Trophoblast cell (in vitro differentiated cells and primary cell): Measurements from ENCODE around the gene HAND2.

Experiments
- DNase-seq, 2 donors: peaks; one replicate each; pipeline ENCODE4 v3.0.0-alpha.2; 2016
- H2AFZ ChIP-seq: 2 replicates; pipeline ENCODE4 v1.6.1; 2013; ENCODE audit warnings: low read length, moderate library complexity, mild to moderate bottlenecking; ENCODE audit not compliant: insufficient read depth, poor library complexity
- H2AK5ac ChIP-seq: 2 replicates; pipeline ENCODE4 v1.6.1; 2013; ENCODE audit warnings: mild to moderate bottlenecking, low read length
- H2BK120ac ChIP-seq: 2 replicates; pipeline ENCODE4 v1.6.1; 2013; ENCODE audit warnings: low read length, mild to moderate bottlenecking, moderate library complexity; ENCODE audit not compliant: insufficient read depth, poor library complexity
- H2BK12ac ChIP-seq: 2 replicates; pipeline ENCODE4 v1.6.1; 2013; ENCODE audit warnings: mild to moderate bottlenecking, low read length, moderate library complexity
- H2BK5ac ChIP-seq: 2 replicates; pipeline ENCODE4 v1.6.1; 2013; ENCODE audit warnings: low read length, low read depth, moderate library complexity, mild to moderate bottlenecking; ENCODE audit not compliant: poor library complexity
- H3K14ac ChIP-seq: 2 replicates; pipeline ENCODE4 v1.6.1; 2013; ENCODE audit warnings: mild to moderate bottlenecking, low read length
- H3K18ac ChIP-seq: 2 replicates; pipeline ENCODE4 v1.6.1; 2013; ENCODE audit warnings: mild to moderate bottlenecking, low read length
- H3K23ac ChIP-seq: 2 replicates; pipeline ENCODE4 v1.6.1; 2013; ENCODE audit warnings: low read length
- H3K27ac ChIP-seq: 2 replicates; pipeline ENCODE4 v1.5.1; 2013; ENCODE audit warnings: low read depth, mild to moderate bottlenecking, inconsistent platforms, low read length, moderate library complexity
- H3K27me3 ChIP-seq: 2 replicates; pipeline ENCODE4 v1.6.1; 2013; ENCODE audit warnings: inconsistent platforms, mild to moderate bottlenecking, low read length, moderate library complexity; ENCODE audit not compliant: insufficient read depth
- H3K36me3 ChIP-seq, 2 experiments: 1 replicate in 1 of 2; 2 replicates in 1 of 2; pipeline ENCODE4 v1.6.1; 2013; ENCODE audit warnings: low read length in 2 of 2, mild to moderate bottlenecking in 2 of 2, moderate library complexity in 1 of 2; ENCODE audit not compliant: insufficient read depth in 2 of 2, control insufficient read depth in 1 of 2
- H3K4ac ChIP-seq: 2 replicates; pipeline ENCODE4 v1.6.1; 2013; ENCODE audit warnings: low read depth, mild to moderate bottlenecking, low read length, moderate library complexity
- H3K4me1 ChIP-seq, 2 experiments: 1 replicate in 1 of 2; 2 replicates in 1 of 2; pipeline ENCODE4 v1.6.1; 2013; ENCODE audit warnings: low read length in 2 of 2, mild to moderate bottlenecking in 2 of 2, moderate library complexity in 1 of 2; ENCODE audit not compliant: insufficient read depth in 2 of 2, control insufficient read depth in 1 of 2
- H3K4me2 ChIP-seq: 2 replicates; pipeline ENCODE4 v1.6.1; 2013; ENCODE audit warnings: inconsistent platforms, mild to moderate bottlenecking, low read length, moderate library complexity
- H3K4me3 ChIP-seq: 2 replicates; pipeline ENCODE4 v1.5.1; 2013; ENCODE audit warnings: mild to moderate bottlenecking, low read depth, low read length, inconsistent platforms
- H3K79me1 ChIP-seq: one replicate; pipeline ENCODE4 v1.6.1; 2013; ENCODE audit warnings: low read length
- H3K79me2 ChIP-seq: 2 replicates; pipeline ENCODE4 v1.6.1; 2013; ENCODE audit warnings: low read length, mild to moderate bottlenecking; ENCODE audit not compliant: control insufficient read depth, insufficient read depth, poor library complexity
- H3K9ac ChIP-seq: 2 replicates; pipeline ENCODE4 v1.6.1; 2013; ENCODE audit warnings: mild to moderate bottlenecking, low read length
- H3K9me3 ChIP-seq: 2 replicates; pipeline ENCODE4 v1.6.1; 2013; ENCODE audit warnings: low read depth, mild to moderate bottlenecking, control low read depth, inconsistent platforms, low read length; ENCODE audit not compliant: insufficient read depth
- H4K12ac ChIP-seq: 2 replicates; pipeline ENCODE4 v1.6.1; 2013; ENCODE audit warnings: low read depth, mild to moderate bottlenecking, low read length, moderate library complexity
- H4K8ac ChIP-seq: 2 replicates; pipeline ENCODE4 v1.6.1; 2013; ENCODE audit warnings: low read depth, mild to moderate bottlenecking, low read length, moderate library complexity
- H4K91ac ChIP-seq: one replicate; pipeline ENCODE4 v1.6.1; 2013; ENCODE audit warnings: low read depth, mild to moderate bottlenecking, low read length, moderate library complexity
- WGBS: extraction: QIAGEN DNeasy Blood & Tissue Kit; methylation state at CpG from one replicate; pipeline ENCODE4 v1.1.7; 2013; ENCODE audit warnings: missing lambda C conversion rate; ENCODE audit not compliant: insufficient read length, insufficient coverage; ENCODE audit errors: extremely low coverage; 5-methylcytosine and 5-hydroxymethylcytosine counted together

The HAND2 gene

DNA sequence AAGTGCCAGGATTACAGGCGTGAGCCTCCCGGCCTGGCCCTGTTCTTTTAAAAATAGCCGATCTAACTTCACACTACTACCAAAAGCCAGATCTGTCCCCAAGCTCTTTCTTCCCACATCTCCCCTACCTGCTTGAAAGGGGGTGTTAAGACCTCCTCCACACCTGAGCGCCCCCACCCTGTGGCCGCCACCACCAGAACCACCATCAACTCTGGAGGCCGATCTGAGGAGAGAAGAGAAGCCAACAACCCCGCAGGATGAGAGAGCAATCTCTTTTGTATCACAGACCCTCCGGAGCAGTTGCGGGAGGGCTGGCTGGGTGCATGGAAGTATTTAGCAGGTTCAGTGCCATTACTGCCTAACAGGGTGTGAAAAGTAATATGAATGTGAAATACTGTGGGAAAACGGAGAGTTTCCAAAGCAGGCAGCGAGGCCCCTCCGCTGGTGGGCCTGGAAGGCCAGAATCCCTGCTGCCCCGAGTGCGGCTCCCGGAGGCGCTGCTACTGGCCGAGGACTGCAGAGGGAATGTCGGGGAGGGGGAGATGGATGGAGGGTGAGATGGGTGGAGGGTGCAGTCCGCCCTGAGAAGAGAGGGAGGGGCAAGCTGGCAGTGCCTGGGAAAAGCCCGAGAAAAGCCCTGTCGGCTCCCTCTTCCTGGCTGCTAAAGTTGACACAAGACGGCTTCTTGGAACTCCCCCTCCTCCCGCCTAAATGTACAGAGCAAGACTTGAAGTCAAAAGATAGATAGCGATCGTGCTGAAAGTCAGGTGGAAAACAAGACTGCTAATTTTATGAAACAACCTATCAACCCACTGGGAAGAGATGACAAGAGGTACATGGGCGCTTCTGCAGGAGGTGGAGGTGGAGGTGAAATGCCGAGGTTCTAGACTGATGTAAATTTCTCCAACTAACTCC lies 22.3 kb downstream of the HAND2 start:
- no peak overlapping the region for H2BK120ac ChIP-seq
- H4K12ac ChIP-seq: no peak overlapping the region
- H3K27me3 ChIP-seq: peaks cover 63% of the 10 kb centered on the region
- H3K4me2 ChIP-seq: no peak overlapping the region
- no peak overlapping the region for H3K14ac ChIP-seq
- H3K79me1 ChIP-seq: peaks cover 3% of the 10 kb centered on the region
- H2AK5ac ChIP-seq: no peak overlapping the region
- DNase-seq: no peak
- no peak overlapping the region for H2BK5ac ChIP-seq
- no peak overlapping the region for H3K9ac ChIP-seq
- no peaks in the 10 kb centered on the region for H3K79me2 ChIP-seq
- no peak overlapping the region for H3K18ac ChIP-seq
- no peak overlapping the region for H3K4ac ChIP-seq
- H2AFZ ChIP-seq: no peak overlapping the region
- no peak overlapping the region for H3K4me3 ChIP-seq
- H4K91ac ChIP-seq: no peak overlapping the region
- no peak overlapping the region for H2BK12ac ChIP-seq
- no peak overlapping the region for H3K27ac ChIP-seq
- peaks cover 4 to 10% of the 10 kb centered on the region in 2 experiments for H3K36me3 ChIP-seq
- WGBS: no CpG with 5 or more reads among the region's 27 CpGs
- no peak overlapping the region for H4K8ac ChIP-seq
- no peak overlapping the region for H3K23ac ChIP-seq
- peaks cover 3% of the 10 kb centered on the region for H3K9me3 ChIP-seq
- peaks cover 9 to 12% of the 10 kb centered on the region in 2 experiments for H3K4me1 ChIP-seq

DNA sequence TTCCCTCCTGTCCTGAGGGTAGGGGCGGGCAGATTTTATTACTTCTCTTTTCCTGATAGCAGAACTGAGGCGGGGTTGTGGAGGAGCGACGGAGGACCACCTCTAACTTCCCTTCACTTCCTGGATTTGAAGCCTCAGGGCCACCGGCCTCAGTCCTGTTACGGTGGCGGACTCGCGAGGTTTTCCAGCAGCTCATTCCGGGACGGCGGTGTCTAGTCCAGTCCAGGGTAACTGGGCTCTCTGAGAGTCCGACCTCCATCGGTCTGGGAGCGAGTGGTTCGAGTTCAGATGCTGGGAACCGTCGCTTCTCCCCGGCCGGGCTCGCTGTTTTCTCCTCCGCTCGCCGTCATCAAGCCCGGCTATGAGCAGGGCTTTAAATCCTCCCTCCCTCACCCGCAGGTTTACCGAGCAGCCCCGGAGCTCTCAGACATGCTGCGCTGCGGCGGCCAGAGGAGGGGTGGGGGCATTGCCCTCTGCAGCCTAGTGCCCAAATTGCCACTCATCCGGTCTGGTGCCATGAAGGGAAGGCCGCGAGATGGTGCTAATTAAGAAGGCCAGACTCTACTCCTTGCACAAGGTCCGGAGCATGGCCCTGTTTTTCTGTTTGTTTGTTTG lies 23.3 kb downstream of the HAND2 start:
- peaks cover 66% of the 10 kb centered on the region for H3K27me3 ChIP-seq
- no peak overlapping the region for H3K4me3 ChIP-seq
- no peaks in the 10 kb centered on the region for H3K79me2 ChIP-seq
- no peak overlapping the region for H2BK120ac ChIP-seq
- H3K4me2 ChIP-seq: peak overlapping the region; percentile 57
- peaks cover 4 to 10% of the 10 kb centered on the region in 2 experiments for H3K36me3 ChIP-seq
- DNase-seq: no peak
- peaks cover 3% of the 10 kb centered on the region for H3K79me1 ChIP-seq
- no peak overlapping the region for H3K14ac ChIP-seq
- H2AFZ ChIP-seq: no peak overlapping the region
- peaks cover 6% of the 10 kb centered on the region for H3K9me3 ChIP-seq
- H4K91ac ChIP-seq: no peak overlapping the region
- H3K23ac ChIP-seq: no peak overlapping the region
- peaks cover 9 to 12% of the 10 kb centered on the region in 2 experiments for H3K4me1 ChIP-seq
- H3K18ac ChIP-seq: no peak overlapping the region
- no peak overlapping the region for H3K9ac ChIP-seq
- no peak overlapping the region for H2AK5ac ChIP-seq
- H3K4ac ChIP-seq: no peak overlapping the region
- H4K12ac ChIP-seq: no peak overlapping the region
- H2BK5ac ChIP-seq: no peak overlapping the region
- H2BK12ac ChIP-seq: no peak overlapping the region
- no peak overlapping the region for H4K8ac ChIP-seq
- no peak overlapping the region for H3K27ac ChIP-seq
- no CpG with 5 or more reads among the region's 35 CpGs for WGBS

GRCh38 chr4:173505924-173506518 lies 24.0 kb downstream of the HAND2 start:
- H2AK5ac ChIP-seq: no peak overlapping the region
- no peak overlapping the region for H2BK5ac ChIP-seq
- peak; percentile 16 to 62 for DNase-seq
- H3K27me3 ChIP-seq: peaks cover 68% of the 10 kb centered on the region
- H3K4me3 ChIP-seq: no peak overlapping the region
- H3K14ac ChIP-seq: no peak overlapping the region
- no peaks in the 10 kb centered on the region for H3K79me2 ChIP-seq
- no peak overlapping the region for H3K18ac ChIP-seq
- H4K8ac ChIP-seq: no peak overlapping the region
- H3K36me3 ChIP-seq: peaks cover 4 to 10% of the 10 kb centered on the region in 2 experiments
- WGBS: no CpG with 5 or more reads among the region's 9 CpGs
- no peak overlapping the region for H4K12ac ChIP-seq
- no peak overlapping the region for H2AFZ ChIP-seq
- H3K4me1 ChIP-seq: peaks cover 12 to 14% of the 10 kb centered on the region in 2 experiments
- H2BK12ac ChIP-seq: no peak overlapping the region
- peaks cover 3% of the 10 kb centered on the region for H3K79me1 ChIP-seq
- H3K9me3 ChIP-seq: peaks cover 10% of the 10 kb centered on the region
- no peak overlapping the region for H4K91ac ChIP-seq
- H3K4me2 ChIP-seq: no peak overlapping the region
- no peak overlapping the region for H2BK120ac ChIP-seq
- H3K27ac ChIP-seq: no peak overlapping the region
- no peak overlapping the region for H3K9ac ChIP-seq
- H3K23ac ChIP-seq: no peak overlapping the region
- H3K4ac ChIP-seq: no peak overlapping the region

GRCh38 chr4:173504181-173504503 lies 25.9 kb downstream of the HAND2 start:
- Histone ChIP-seq H3K4me1 (peaks cover 9 to 17% of the 10 kb centered on the region in 2 experiments), H3K27ac (no peak overlapping the region), H3K4ac (no peak overlapping the region), H3K9ac (no peak overlapping the region), H4K12ac (no peak overlapping the region), H2BK5ac (no peak overlapping the region), H2BK120ac (no peak overlapping the region), H3K4me2 (no peak overlapping the region), H2BK12ac (no peak overlapping the region), H3K23ac (no peak overlapping the region), H3K18ac (no peak overlapping the region), H2AFZ (no peak overlapping the region), H3K79me1 (peaks cover 1% of the 10 kb centered on the region), H3K14ac (no peak overlapping the region), H3K27me3 (peaks cover 69% of the 10 kb centered on the region), H3K36me3 (peaks cover 4 to 11% of the 10 kb centered on the region in 2 experiments), H3K79me2 (no peaks in the 10 kb centered on the region), H2AK5ac (no peak overlapping the region), H4K91ac (no peak overlapping the region), H3K4me3 (no peak overlapping the region), H3K9me3 (peaks cover 10% of the 10 kb centered on the region), H4K8ac (no peak overlapping the region)
- WGBS: no CpG with 5 or more reads among the region's 7 CpGs
- no peak for DNase-seq
